ENCODE results near the gene EPHA3.

EPHA3 gene

DNA sequence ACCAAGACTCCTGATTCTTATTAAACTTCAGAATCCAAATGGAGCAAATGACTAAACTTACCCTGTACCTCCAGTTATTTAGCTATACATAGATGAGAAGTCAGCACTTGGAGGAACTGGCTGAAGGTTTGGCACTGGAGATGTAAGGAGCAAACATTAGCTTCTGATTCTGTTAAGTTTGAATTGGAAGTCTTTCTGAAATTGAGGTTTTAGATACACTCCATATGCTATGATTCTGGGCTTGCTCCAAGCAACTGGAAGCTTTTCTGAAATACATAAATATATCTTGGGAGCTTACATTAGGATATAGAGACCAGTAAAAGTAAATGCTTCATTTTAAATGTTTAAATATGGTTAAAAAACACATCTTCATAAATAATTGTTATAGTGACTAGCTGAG is 333.7 kb downstream of the EPHA3 start:
- TF ChIP-seq POLR2AphosphoS5 (IDR thresholded peaks at IDR 0.05; ENCODE audit: low read depth) (no peak), SPI1 (IDR thresholded peaks at IDR 0.05; ENCODE audit: borderline replicate concordance, low read depth) (no peak), GABPA (IDR thresholded peaks at IDR 0.05; ENCODE audit: low read depth) (no peak)
- TF ChIP-seq, protein P1, sequence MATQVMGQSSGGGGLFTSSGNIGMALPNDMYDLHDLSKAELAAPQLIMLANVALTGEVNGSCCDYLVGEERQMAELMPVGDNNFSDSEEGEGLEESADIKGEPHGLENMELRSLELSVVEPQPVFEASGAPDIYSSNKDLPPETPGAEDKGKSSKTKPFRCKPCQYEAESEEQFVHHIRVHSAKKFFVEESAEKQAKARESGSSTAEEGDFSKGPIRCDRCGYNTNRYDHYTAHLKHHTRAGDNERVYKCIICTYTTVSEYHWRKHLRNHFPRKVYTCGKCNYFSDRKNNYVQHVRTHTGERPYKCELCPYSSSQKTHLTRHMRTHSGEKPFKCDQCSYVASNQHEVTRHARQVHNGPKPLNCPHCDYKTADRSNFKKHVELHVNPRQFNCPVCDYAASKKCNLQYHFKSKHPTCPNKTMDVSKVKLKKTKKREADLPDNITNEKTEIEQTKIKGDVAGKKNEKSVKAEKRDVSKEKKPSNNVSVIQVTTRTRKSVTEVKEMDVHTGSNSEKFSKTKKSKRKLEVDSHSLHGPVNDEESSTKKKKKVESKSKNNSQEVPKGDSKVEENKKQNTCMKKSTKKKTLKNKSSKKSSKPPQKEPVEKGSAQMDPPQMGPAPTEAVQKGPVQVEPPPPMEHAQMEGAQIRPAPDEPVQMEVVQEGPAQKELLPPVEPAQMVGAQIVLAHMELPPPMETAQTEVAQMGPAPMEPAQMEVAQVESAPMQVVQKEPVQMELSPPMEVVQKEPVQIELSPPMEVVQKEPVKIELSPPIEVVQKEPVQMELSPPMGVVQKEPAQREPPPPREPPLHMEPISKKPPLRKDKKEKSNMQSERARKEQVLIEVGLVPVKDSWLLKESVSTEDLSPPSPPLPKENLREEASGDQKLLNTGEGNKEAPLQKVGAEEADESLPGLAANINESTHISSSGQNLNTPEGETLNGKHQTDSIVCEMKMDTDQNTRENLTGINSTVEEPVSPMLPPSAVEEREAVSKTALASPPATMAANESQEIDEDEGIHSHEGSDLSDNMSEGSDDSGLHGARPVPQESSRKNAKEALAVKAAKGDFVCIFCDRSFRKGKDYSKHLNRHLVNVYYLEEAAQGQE (IDR thresholded peaks at IDR 0.05; ENCODE audit: insufficient replicate concordance, low read depth): no peak
- TF ChIP-seq, protein P2, sequence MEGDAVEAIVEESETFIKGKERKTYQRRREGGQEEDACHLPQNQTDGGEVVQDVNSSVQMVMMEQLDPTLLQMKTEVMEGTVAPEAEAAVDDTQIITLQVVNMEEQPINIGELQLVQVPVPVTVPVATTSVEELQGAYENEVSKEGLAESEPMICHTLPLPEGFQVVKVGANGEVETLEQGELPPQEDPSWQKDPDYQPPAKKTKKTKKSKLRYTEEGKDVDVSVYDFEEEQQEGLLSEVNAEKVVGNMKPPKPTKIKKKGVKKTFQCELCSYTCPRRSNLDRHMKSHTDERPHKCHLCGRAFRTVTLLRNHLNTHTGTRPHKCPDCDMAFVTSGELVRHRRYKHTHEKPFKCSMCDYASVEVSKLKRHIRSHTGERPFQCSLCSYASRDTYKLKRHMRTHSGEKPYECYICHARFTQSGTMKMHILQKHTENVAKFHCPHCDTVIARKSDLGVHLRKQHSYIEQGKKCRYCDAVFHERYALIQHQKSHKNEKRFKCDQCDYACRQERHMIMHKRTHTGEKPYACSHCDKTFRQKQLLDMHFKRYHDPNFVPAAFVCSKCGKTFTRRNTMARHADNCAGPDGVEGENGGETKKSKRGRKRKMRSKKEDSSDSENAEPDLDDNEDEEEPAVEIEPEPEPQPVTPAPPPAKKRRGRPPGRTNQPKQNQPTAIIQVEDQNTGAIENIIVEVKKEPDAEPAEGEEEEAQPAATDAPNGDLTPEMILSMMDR (IDR thresholded peaks at IDR 0.05; ENCODE audit: insufficient read depth, low read length): no peak
- Histone ChIP-seq H3K27me3 (ENCODE audit: insufficient read depth, poor library complexity, severe bottlenecking) (no peaks in the 10 kb centered on the region), H3K4me3 (replicated peaks; ENCODE audit: insufficient read depth, low read length) (no peak overlapping the region), H3K27ac (replicated peaks) (no peak overlapping the region)
- no peak for DNase-seq (ENCODE audit: low read depth in 1 of 2, low spot score in 1 of 2)

DNA sequence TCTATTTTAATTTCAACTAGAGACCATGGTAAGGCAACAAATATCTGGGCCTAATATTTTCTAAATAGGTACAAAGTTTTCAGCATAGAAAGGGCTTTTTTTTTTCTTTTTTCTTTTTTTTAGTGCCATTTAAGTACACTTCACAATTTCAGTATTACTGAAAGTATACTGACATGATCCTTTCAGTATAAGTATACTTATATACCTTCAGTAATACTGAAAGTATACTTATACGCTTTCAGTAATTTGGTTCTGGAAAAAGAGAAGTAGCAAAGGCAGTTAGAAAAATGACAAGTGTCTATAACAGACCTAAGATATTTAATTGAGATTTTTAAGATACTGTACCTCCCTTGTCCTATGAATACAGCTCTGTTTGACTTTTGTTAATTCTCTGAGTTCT is 339.2 kb downstream of the EPHA3 start:
- TF ChIP-seq SPI1 (IDR thresholded peaks at IDR 0.05; ENCODE audit: borderline replicate concordance, low read depth): no peak
- TF ChIP-seq, protein P1 (IDR thresholded peaks at IDR 0.05; ENCODE audit: insufficient replicate concordance, low read depth): no peak
- TF ChIP-seq, protein P2 (IDR thresholded peaks at IDR 0.05; ENCODE audit: insufficient read depth, low read length): no peak
- TF ChIP-seq GABPA (IDR thresholded peaks at IDR 0.05; ENCODE audit: low read depth): no peak
- no peak for TF ChIP-seq POLR2AphosphoS5 (IDR thresholded peaks at IDR 0.05; ENCODE audit: low read depth)
- Histone ChIP-seq H3K27ac (replicated peaks) (no peak overlapping the region), H3K4me3 (replicated peaks; ENCODE audit: insufficient read depth, low read length) (no peak overlapping the region), H3K27me3 (ENCODE audit: insufficient read depth, poor library complexity, severe bottlenecking) (no peaks in the 10 kb centered on the region)
- no peak for DNase-seq (ENCODE audit: low read depth in 1 of 2, low spot score in 1 of 2)

DNA sequence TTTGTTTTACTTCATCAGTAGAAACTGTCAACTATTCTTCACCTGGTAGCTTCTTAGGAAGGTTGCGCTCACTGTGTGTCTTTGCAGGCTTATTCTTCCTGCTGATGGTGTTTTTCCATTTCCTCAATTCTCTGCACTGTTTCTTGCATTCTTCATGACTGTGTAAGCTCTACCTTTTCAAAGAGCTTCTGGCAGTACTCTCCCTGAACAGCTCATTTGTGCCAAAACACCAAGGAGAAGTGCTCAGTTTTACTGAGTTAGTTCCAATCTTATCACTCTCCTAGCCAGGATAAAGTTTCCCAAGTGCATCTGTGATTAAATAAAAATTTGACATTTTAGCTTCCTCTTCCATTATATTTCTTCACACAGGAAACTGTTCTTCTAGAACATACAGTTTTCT is 339.8 kb downstream of the EPHA3 start:
- Histone ChIP-seq H3K4me3 (replicated peaks; ENCODE audit: insufficient read depth, low read length) (no peak overlapping the region), H3K27me3 (ENCODE audit: insufficient read depth, poor library complexity, severe bottlenecking) (no peaks in the 10 kb centered on the region), H3K27ac (replicated peaks) (no peak overlapping the region)
- DNase-seq (ENCODE audit: low read depth in 1 of 2, low spot score in 1 of 2): no peak
- TF ChIP-seq, protein P1 (IDR thresholded peaks at IDR 0.05; ENCODE audit: insufficient replicate concordance, low read depth): no peak
- TF ChIP-seq SPI1 (IDR thresholded peaks at IDR 0.05; ENCODE audit: borderline replicate concordance, low read depth) (no peak), POLR2AphosphoS5 (IDR thresholded peaks at IDR 0.05; ENCODE audit: low read depth) (no peak), GABPA (IDR thresholded peaks at IDR 0.05; ENCODE audit: low read depth) (no peak)
- TF ChIP-seq, protein P2 (IDR thresholded peaks at IDR 0.05; ENCODE audit: insufficient read depth, low read length): no peak

Measured in HL-60 (cell line).